D341Med (cell line): ENCODE data around the gene TSPAN15.

Experiments used
- DNase-seq: peaks from one replicate; pipeline ENCODE4 v3.0.0; 2012; ENCODE audit warnings: low spot score

The TSPAN15 gene

GRCh38 chr10:69451209-69451783, at the start of gene TSPAN15:
TSS of gene TSPAN15 (plus strand) at chr10:69451465. CDS start at chr10:69451595, 130 bp downstream.
- DNase-seq: peak; percentile 91

GRCh38 chr10:69402386-69402785, 48.9 kb upstream of the TSPAN15 start:
- no peak for DNase-seq

GRCh38 chr10:69403066-69403465, 48.2 kb upstream of the TSPAN15 start:
- no peak for DNase-seq

GRCh38 chr10:69403519-69403918, 47.7 kb upstream of the TSPAN15 start:
- DNase-seq: no peak

- DNase-seq: no peak
Measured at GRCh38 chr10:69404786-69405185, 46.5 kb upstream of the TSPAN15 start.

- DNase-seq: no peak
Measured at GRCh38 chr10:69405221-69405620, 46.0 kb upstream of the TSPAN15 start.

- no peak for DNase-seq
Measured at GRCh38 chr10:69406302-69406811, 44.9 kb upstream of the TSPAN15 start.

- DNase-seq: no peak
Measured at GRCh38 chr10:69406816-69407580, 44.3 kb upstream of the TSPAN15 start.

- no peak for DNase-seq
Measured at GRCh38 chr10:69407621-69408301, 43.5 kb upstream of the TSPAN15 start.

- DNase-seq: peak; percentile 94
Measured at GRCh38 chr10:69408318-69409175, 42.7 kb upstream of the TSPAN15 start.

- no peak for DNase-seq
Measured at GRCh38 chr10:69409176-69409495, 42.1 kb upstream of the TSPAN15 start.

GRCh38 chr10:69409968-69410367, 41.3 kb upstream of the TSPAN15 start:
- DNase-seq: no peak

GRCh38 chr10:69410487-69410886, 40.8 kb upstream of the TSPAN15 start:
- DNase-seq: no peak

GRCh38 chr10:69411476-69411875, 39.8 kb upstream of the TSPAN15 start:
- no peak for DNase-seq

GRCh38 chr10:69412232-69412790, 39.0 kb upstream of the TSPAN15 start:
- DNase-seq: no peak

GRCh38 chr10:69413221-69413865, 37.9 kb upstream of the TSPAN15 start:
- peak; percentile 61 for DNase-seq

- DNase-seq: no peak
Measured at GRCh38 chr10:69414036-69415018, 36.9 kb upstream of the TSPAN15 start.

- DNase-seq: no peak
Measured at GRCh38 chr10:69415049-69415448, 36.2 kb upstream of the TSPAN15 start.

GRCh38 chr10:69415951-69416350, 35.3 kb upstream of the TSPAN15 start:
- DNase-seq: no peak

- no peak for DNase-seq
Measured at GRCh38 chr10:69416695-69417094, 34.6 kb upstream of the TSPAN15 start, which contains the start of gene TACR2. TSS of gene TACR2 (minus strand) at chr10:69416918. CDS start at chr10:69416323, 595 bp downstream.
